Measurements from ENCODE around the gene ZNF865.

Gene ZNF865

DNA sequence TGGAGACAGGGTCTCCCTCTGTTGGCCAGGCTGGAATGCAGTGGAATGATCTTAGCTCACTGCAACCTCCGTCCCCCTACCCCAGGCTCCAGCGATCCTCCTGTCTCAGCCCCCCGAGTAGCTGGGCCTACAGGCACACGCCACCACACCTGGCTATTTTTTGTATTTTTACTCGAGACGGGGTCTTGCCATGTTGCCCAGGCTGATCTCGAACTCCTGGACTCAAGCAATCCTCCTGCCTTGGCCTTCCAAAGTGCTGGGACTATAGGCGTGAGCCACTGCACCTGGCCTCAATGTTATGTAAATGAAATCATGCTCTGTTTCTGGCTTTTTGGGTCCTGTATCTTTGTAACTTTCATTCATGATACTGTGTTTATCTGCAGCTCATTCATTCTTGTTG lies 16.7 kb upstream of the ZNF865 start:
- DNase-seq: no peak

DNA sequence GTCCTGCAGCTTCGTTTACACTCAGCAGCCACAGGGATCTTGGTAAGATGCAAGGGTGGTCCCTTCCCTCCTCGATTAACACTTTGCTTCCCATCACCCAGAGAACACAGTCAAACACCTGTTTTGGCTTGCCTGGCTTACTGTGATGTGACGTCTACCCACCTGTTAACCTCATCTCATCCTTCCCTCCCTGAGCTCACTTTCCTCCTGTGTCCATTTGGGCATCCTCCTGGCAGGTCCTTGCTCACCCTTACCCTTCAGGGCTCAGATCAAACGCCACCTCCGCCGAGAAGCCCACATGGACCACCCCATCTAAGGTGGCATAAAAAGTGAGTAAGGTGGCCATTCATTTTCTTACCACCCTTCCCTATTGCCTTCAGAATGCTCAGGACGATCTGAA lies 15.3 kb upstream of the ZNF865 start:
- DNase-seq: no peak

DNA sequence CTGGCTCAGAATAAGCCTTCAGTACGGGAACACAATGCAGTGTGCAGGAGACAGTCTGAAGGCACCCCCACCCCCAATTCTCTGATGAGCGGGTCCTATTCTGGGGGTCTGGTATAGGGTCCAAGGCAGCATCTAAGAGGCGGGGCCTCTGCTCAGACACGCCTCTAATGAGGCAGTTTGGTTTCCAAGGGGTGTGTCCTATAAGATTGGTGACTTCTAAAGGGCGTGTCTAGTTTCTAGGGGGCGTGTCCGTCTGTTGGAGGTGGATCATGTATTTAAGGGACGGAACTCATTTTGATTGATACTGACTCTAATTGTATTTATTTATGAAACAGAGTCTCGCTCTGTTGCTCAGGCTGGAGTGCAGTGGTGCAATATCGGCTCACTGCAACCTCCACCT lies 14.8 kb upstream of the ZNF865 start:
- DNase-seq: peak; percentile 13 to 30

DNA sequence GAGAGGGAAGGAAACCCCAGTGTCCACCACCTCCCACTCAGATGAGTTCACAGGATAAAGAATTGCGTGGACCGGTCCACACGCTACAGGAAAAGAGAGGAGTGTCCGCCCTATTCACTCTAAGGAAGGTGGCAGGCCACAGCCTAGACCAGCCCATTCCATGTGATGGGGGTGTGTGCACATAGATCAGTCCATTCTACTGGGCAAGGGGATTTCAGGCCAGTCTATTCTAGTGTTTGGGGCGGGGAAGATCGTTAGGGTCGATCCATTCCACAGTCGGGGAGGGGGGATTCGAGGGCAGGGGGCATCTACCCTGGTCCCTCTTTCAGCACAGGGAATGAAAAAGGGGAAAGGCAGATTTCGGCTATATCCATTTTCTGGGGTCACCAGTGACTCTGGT lies 13.9 kb upstream of the ZNF865 start:
- no peak for DNase-seq

DNA sequence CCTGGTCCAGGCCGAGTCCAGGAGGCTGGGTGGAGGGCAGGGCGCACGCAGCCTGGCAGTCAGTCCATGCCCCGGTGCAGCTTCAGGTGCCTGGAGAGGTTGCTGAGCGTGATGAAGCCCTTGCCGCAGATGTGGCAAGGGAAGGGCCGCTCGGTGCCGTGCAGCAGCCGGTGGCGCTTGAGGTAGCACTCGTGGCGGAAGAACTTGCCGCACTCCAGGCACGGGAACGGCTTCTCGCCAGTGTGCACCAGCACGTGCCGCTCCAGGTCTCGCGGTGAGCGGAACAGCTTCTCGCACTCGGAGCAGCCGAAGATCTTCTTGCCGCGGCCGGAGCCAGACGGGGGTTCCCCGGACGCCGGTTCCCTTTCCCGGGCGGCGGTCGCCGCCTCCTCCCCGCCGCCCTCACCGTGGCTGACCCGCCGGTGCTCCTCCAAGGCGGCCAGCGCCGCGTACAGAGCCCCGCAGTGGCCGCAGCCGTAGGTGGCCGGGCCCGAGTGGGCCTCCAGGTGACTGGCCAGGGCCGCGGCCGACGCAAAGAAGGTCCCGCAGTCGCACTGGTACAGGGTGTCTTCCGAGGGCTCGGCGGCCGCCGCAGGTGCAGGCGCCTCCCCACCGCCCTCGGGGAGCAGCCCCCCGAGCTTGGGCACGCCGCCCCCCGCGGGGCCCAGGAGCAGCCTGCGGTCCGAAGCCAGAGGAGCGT lies 12.9 kb upstream of the ZNF865 start:
- no peak for DNase-seq

DNA sequence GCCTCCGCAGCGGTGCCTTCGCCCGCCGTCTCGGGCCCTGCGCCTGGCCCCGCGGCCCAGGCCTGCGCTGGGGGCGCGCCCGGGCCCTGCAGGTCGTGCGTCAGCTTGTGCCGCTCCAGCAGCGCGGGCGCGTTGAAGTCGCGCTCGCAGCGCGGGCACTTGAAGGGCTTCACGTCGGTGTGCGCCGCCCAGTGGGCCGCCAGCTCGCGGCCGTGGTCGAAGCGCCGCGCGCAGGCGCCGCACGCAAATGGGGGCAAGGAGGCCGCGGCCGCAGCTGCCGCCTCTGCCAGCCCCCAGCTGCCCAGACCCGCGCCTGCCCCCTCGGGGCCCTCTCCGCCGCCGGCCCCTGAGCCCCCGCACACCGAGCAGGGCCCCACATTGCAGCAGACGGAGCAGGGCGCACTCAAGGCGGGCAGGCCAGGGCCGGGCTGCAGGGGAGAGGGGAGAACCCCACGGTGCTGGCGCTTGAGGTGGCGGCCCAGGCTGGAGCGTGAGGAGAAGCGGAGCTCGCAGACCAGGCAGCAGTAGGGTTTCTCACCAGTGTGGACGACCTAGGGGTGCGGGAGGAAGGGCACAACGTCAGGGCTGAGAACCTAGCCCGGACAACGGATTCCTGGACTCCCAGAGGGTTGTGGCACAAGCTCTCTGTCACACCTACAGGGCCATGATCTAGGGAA lies 12.2 kb upstream of the ZNF865 start:
- no peak for DNase-seq

DNA sequence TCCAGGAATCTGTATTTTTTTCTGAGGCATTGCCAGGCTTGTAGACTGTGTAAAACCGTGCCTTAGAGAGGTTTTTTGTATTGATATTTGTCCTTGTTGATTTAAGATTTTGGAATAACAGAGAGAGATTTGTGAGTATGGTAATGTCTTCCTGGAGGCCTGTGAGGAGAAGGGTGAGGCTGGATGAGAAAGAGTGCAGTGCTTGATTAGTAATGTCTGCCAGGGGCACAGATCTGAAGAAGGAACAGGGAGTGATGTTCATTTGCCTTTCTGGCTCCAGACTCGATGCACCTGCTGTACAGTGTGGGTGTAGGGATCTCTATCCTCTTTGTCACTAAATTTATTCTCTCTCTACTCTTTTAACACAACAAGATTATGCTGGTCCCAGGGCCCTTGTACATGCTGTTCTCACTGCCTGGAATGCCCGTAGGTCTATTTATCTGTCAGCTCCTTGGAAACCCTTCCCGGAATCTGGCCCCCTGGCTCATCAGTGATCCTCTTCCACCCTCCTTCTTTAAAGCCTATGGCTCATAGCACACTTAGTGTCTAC lies 10.4 kb upstream of the ZNF865 start:
- no peak for DNase-seq

DNA sequence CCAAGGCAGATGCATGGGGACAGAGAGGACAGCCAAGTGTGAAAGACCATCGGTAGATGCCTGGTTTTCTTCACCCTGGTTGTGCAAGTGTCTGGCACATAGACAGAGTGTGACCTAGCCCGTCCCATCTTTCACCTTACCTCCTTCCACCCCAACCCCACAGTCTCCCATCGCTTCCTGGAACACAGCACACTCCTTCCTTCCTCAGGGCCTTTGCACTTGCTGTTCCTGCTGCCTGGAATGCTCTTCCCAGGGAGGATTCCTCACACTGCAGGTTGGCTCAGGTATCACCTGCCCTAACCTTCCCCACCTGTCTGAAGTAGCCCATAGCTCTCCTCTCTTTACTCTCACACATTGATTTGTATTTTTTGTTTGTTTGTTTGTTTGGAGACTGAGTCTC lies 9.1 kb upstream of the ZNF865 start:
- DNase-seq: no peak

DNA sequence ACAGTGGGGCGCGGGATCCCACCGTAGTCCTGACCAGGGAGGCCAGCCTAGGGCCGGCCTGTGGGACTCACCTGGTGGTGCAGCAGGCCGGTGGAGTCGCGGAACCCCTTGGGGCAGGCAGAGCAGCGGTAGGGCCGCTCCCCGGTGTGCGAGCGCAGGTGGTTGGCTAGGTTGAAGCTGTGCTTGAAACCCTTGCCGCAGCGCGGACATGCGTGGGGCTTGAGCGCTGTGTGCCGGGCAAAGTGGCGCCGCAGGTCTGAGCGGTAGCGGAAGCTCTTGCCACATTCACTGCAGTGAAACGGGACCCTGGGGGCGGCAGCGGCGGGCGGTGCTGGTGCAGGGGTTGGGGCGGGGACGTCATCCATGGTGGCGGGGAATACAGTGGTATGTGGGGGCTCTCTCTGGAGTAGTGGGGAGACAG lies 7.9 kb upstream of the ZNF865 start:
- DNase-seq: no peak

DNA sequence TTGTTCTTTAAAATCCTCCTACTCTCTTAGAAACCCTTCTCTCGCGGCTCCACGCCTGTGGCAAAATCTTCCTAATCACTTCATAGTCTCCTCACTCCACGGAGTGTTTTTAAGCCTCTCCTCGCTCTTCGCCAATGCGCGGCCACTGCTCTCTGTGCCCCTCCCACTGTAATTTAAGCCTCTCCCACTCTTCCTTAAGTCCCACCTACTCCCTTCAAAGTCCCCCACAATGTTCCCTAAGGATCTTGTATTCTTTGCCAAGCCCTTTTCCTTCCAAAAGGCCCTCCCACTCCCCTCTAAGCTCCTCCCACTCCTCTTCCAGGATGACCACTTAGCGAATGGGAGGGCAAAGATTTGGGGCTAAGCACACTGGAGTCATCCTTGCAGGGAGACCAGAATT lies 7.4 kb upstream of the ZNF865 start:
- no peak for DNase-seq

DNA sequence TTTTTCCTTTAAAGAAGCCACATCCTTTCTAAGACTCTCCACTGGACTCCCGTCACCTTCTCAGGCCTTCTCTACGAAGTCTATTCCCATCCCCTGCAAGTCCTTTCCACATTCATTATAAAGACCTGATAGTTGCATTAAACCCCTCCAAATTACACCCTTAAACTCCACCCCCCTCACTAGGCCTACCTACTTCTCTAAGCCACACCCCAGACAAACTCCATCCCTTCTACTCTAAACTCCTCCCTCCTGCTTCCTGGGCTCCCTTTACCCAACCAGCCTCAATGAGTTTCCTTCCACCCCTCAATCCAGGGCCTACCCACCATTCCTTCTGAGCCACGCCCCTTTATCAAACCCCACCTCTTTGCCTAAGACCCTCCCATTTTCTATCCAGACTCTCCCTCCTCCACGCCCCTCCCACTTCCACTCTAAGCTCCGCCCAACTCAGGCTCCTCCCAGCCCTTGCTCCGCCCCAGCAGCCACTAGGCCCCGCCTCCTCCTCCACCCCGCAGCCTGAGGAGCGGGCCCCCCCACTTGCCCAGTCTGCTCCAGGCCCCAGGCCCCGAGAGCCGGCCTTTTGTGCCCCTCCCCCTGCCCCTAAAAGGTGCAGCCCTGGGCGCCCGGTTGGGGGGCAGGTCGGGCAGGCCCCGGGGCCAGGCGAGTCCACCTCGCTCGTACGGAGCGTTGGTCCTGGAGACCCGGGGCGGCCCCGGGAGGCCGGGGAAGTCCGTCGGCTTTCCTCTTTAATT lies 6.6 kb upstream of the ZNF865 start:
- DNase-seq: peak; percentile 97

DNA sequence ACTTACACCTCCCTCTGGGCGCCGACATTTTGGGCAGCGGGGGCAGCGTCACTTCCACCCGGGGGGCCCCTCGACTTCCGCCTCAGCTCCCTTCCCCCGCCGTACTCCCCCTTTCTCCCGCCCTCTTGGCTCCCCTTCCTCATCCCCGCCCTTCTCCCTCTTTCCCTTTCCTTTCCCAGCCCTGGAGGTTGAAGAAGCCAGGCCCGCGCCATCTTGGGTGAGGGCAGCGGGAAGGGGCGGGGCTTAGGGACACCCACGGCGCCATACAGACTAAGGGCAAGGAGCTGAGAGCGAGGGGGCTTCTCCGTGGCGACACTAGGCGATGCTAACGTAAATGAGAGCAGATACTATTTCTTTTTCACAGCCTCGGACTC lies 6.0 kb upstream of the ZNF865 start, which contains the start of gene FIZ1:
Gene FIZ1 (minus strand): TSS at position 50 of the 374 bp plus-strand sequence. CDS start 1,652 bp downstream, outside the sequence.
- DNase-seq: peak; percentile 97

DNA sequence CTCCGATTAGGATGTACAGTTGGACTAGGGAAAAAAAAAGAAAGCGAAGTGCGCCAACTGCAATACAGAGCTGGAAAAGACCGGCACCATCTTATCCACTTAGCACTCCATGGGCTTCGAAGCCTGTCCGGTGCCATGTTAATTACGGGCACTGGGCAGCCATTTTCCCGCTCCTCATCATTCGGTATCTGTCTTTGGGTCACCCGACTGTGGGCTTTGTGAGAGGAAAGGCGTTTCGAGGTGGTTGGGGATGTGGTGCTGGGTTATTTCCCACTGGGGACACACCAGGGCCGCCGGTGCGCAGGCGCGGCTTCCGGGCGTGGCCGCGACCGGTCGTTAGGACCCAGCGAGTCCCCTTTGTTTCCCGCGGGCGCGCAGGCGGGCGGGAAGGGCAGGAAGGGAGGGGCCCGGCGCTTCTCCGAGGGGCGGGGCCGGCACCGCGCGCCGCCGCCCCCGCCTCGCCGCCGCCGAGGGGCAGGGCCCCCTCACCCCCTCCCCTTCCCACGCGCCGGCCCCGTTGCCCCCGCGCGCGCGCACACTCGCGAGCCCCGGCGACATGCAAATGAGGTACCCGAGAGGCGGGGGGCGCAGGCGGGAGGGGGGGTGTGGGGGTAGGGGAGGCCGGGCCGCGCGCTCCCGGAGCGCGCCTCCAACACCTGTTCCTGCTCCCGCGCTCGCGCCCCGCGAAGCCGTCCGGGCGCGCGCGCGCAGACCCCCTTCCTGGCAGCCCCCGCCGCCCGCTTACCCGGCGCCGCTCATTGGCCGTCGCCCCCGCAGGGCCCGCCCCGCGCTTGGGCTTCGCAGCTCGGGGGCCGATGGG lies 5.4 kb upstream of the ZNF865 start, which contains the start of gene ZNF524:
Gene ZNF524 (plus strand): TSS at position 447 of the 820 bp plus-strand sequence. CDS start 1,825 bp downstream, outside the sequence.
- peak; percentile 82 to 86 for DNase-seq

DNA sequence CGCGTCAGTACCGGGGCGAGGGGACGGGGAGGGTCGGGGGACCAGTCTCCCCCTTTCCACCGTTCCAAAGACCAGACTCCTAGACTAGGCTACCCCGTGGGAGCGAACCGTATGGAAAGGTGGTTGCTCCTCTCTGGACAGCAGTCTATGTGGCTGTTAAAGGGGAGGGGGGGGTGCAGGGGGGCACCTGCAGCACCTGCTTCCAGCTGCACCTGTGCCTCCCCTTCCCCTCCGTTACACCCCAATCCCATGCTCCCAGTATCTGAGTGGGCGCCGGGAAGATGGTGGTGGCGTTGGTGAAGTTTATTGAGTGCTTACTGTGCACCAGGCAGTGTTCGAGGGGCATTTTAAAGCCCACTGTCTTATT lies 4.8 kb upstream of the ZNF865 start:
- DNase-seq: no peak

DNA sequence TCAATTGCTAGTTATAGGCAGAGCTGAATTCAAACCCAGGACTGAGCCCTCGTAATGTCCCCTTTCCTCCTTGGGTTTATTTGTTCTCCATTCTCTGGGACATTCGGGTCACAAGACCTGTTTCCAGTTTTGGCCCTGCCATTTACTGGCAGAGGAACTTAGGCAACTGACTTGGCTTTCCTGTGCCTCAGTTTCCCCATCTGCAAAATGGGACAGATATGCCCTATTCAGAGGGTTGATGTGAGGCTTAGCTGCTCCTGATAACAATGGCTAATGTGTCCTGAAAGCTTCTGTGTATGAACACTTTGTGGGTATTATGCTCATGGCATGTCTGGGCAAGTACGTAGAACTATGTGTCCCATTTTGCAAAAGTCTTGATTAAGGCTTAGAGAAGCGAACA lies 4.4 kb upstream of the ZNF865 start:
- no peak for DNase-seq

DNA sequence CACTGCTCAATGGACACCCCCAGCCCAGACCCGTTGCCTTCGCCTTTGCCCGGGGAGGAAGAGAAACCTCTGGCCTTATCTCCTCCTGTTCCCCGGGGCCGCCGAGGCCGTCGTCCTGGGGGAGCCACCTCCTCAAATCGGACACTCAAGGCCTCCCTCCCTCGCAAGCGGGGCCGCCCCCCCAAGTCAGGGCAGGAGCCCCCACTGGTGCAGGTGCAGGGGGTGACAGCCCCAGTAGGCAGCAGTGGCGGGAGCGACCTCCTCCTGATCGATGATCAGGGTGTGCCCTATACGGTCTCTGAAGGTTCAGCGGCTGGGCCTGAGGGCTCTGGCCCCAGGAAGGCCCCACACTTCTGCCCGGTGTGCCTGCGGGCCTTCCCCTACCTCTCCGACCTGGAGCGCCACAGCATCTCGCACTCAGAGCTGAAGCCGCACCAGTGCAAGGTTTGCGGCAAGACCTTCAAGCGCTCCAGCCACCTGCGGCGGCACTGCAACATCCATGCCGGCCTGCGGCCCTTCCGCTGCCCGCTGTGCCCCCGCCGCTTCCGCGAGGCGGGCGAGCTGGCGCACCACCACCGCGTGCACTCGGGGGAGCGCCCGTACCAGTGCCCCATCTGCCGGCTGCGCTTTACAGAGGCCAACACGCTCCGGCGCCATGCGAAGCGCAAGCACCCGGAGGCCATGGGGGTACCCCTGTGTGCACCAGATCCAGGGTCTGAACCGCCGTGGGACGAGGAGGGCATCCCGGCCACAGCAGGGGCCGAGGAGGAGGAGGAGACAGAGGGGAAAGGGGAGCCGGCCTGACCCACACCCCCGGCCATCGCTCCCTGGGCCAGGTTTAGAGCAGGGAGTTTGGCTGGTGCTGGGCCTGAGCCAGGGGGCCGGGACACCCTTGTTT lies 3.1 kb upstream of the ZNF865 start:
- DNase-seq: no peak

DNA sequence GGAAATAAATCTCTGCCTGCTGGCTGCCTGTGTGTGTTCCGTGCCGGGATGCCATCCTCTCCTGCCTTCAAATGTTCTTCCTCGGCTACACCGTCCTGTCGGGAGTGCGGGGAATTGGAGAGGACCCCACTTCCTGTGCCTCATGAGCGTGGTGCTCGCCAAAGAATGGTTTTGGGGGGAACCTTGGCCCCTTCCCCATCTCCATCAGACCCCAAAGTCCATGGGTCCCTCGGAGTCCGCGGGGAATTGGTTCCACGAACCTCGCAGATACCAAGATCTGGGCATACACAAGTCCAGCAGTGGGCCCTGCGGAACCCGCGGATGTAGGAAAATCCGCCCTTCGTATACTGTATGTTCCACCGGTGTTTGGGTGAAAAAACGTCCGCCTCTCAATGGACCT lies 2.3 kb upstream of the ZNF865 start:
- DNase-seq: no peak

DNA sequence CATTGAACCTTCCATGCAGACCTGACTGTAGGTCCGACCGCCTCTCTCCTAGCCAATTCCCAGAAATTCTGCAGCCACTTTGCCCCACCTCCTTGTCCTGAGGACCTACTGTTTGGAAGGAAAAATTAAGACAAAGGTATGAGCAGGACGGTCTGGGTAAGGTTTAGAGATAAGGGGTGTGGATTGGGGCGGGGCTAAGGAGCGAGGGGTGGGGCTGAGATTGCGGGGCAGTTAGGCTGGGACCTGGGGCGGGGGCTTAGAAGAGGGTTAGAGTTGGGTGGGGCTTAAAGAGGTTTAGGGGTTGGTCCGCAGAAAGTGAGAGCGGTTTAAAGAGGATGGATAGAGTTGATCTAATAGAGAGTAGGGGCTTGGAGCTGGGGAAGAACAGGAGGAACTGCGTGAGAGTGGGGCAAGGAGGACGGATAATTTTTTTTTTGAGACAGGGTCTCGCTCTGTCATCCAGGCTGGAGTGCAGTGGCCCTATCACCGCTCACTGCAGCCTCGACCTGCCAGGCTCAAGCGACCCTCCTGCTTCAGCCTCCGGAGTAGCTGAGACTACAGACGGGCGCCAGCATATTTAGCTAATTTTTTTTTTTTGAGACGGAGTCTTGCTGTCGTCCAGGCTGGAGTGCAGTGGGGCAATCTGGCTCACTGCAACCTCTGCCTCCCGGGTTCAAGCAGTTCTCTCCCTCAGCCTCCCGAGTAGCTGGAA lies 1.7 kb upstream of the ZNF865 start:
- no peak for DNase-seq

DNA sequence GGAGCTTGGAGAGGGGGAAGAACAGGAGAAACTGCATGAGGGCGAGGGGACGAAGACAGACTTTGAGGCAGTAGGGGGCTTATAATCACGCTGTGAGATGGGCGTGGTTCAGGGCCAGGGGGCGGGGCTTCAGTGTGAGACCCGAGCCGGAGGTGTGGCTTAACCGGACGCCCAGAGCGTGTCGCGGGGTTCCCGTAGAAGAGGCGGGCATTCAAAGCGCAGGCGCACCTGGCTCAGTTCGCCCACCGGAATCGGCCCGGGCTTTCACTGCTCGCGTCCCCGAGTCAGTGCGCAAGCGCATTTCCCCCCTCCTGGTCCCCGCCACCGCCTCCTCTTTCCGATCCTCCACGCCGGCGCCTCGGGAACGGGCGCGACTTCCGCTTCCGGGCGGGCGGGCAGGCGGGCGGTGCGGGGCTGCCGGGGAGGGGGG lies 225 bp upstream of the ZNF865 start:
- DNase-seq: peak; percentile 95 to 99

DNA sequence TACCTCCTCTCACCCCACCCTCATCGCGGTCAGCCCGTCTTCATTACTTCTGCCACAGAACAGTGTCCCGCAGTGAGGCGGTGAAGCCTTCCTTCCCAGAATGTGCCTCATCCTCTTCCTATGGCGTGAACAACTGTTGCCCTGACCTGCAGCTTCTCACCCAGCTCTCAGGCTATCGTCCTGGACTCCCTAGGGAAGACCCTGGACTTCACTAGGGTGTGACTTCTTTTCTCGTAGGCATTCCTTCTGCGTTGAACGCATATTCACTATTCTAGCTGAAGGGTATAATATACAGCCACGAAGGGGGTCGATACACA lies 982 bp downstream of the ZNF865 start:
- no peak for DNase-seq

DNA sequence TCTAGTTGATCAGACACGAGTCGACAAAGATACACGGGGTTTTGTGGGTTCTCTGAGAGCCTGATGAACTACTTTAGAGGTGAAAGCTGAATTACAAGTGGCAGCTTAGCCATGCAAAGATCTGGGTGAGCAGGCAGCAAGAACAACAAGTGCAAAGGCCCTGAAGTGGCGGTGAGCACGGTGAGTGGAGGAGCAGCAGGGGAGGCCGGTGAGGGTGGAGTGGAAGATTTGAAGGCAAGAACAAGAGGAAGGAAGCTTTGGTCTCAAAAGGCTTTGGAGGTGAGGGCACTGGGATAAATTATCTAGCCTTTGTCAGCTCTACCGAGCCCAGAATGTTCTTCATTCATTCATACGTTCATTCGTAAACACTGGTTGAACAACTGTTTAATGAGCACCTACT lies 1.4 kb downstream of the ZNF865 start:
- no peak for DNase-seq
